ENCODE measurements around the gene ATP9A. TPM values are rescaled to one million over a fixed set of nuclear protein-coding genes. Genes with fewer than 3 reads are reported as not detected.

ATP9A gene
- total and polyA plus RNA-seq, 2 of the 8 experiments (the other 6 are each of a cell fraction or from before 2014, with no cell fraction given), result 5.0 to 6.4 TPM

DNA sequence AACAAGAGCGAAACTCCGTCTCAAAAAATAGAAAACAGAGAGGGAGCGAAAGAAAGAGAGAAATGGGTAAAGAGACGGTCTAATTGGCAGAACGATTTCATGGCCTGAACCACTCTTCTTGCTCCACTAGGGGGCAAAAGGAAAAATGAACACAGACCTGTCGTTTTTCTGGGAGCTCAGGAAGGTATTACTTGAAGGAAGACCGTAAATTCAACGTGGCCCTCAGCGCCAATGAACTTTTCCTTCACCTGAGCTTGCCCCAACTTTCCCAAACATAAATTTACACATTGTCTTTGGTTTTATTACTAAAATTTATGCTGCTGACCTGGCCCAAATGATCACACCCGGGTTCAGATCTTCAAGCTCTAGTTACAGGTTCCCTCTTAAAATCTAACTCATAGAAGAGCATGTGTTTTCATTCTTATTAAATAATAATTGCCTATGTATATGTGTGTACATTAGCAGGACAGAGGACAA is 67.3 kb downstream of the ATP9A start:
- FAIRE-seq (peak; percentile 58), DNase-seq (ENCODE audit: low read depth in 1 of 2, low spot score in 2 of 2) (no peak)
- Histone ChIP-seq H4K91ac (replicated peaks; ENCODE audit: insufficient read length, low read length) (no peak overlapping the region), H3K9ac (replicated peaks in 1 of 4; ENCODE audit: extremely low read depth in 1 of 4, low read depth in 3 of 4, low read length in 3 of 4) (no peak overlapping the region), H3K23ac (ENCODE audit: insufficient read length) (no peak overlapping the region), H2AFZ (ENCODE audit: low read length) (no peak overlapping the region), H3K18ac (ENCODE audit: extremely low read depth, low read length) (no peak overlapping the region), H3K4ac (replicated peaks; ENCODE audit: insufficient read length, low read depth, low read length) (no peak overlapping the region), H3K4me1 (replicated peaks in 1 of 4; ENCODE audit: control insufficient read depth in 3 of 4, insufficient read depth in 4 of 4, low read length in 3 of 4) (peaks cover 11 to 29% (median 23%) of the 10 kb centered on the region in 4 experiments), H2BK20ac (ENCODE audit: low read length) (no peak overlapping the region), H4K8ac (ENCODE audit: extremely low read depth, insufficient read depth, low read length) (no peak overlapping the region), H2BK120ac (replicated peaks; ENCODE audit: low read depth, low read length) (no peak overlapping the region), H2BK5ac (ENCODE audit: low read depth, low read length) (no peak overlapping the region), H2BK15ac (ENCODE audit: low read length) (no peak overlapping the region), H3K79me1 (ENCODE audit: low read depth, low read length) (no peaks in the 10 kb centered on the region), H2AK5ac (ENCODE audit: low read depth, low read length) (no peak overlapping the region), H4K5ac (ENCODE audit: insufficient read length, low read depth, low read length) (no peak overlapping the region), H3K4me3 (ENCODE audit: extremely low read depth in 1 of 4, insufficient read depth in 2 of 4, low read depth in 3 of 4, low read length in 4 of 4) (no peak overlapping the region), H3K36me3 (ENCODE audit: control insufficient read depth in 2 of 4, insufficient read depth in 4 of 4, low read length in 3 of 4) (no peaks in the 10 kb centered on the region), H3K4me2 (ENCODE audit: insufficient read depth in 1 of 2, low read depth in 2 of 2, low read length in 2 of 2) (no peak overlapping the region), H3K27me3 (replicated peaks in 1 of 4; ENCODE audit: control insufficient read depth in 3 of 4, extremely low read depth in 1 of 4, insufficient read depth in 3 of 4, low read length in 3 of 4) (no peaks in the 10 kb centered on the region), H3K23me2 (ENCODE audit: low read depth, low read length) (no peaks in the 10 kb centered on the region), H4K20me1 (replicated peaks in 1 of 2; ENCODE audit: control insufficient read depth in 1 of 2, insufficient read depth in 2 of 2, low read length in 2 of 2) (no peaks in the 10 kb centered on the region), H3K79me2 (ENCODE audit: control insufficient read depth in 1 of 2, insufficient read depth in 2 of 2, low read length in 2 of 2) (no peaks in the 10 kb centered on the region), H3K56ac (replicated peaks; ENCODE audit: insufficient read length, low read depth, low read length) (no peak overlapping the region), H3K27ac (ENCODE audit: low read depth, low read length) (no peak overlapping the region), H2BK12ac (ENCODE audit: low read depth, low read length) (no peak overlapping the region), H3K14ac (ENCODE audit: insufficient read length) (no peak overlapping the region), H3K9me3 (ENCODE audit: insufficient read depth in 2 of 2, low read depth in 1 of 2, low read length in 1 of 2) (no peaks in the 10 kb centered on the region)
- 48% methylated on average over 10 of the region's 10 CpGs; no CpG with 5 or more reads in 1 of the 2 experiments for WGBS, 2 experiments (ENCODE audit: extremely low coverage in 1 of 2, insufficient coverage in 1 of 2, insufficient read length in 1 of 2, insufficient replicate concordance in 2 of 2, low coverage in 1 of 2, low lambda C conversion rate in 2 of 2, missing lambda C conversion rate in 1 of 2)
- CTCF ChIA-PET (ENCODE audit: partially characterized antibody), result interaction anchor here (0.6 to 2.6 kb wide), 49 partner anchors 8 to 708 kb away, joined by 3 to 16 read pairs (median 4); no protein-coding TSS in a partner anchor
- POLR2A ChIA-PET (ENCODE audit: partially characterized antibody), result interaction anchor here (0.6 to 1.3 kb wide), 4 partner anchors 11 to 83 kb away, joined by 3 to 5 read pairs (median 4); no protein-coding TSS in a partner anchor
- TF ChIP-seq ASH2L (IDR thresholded peaks at IDR 0.05; ENCODE audit: low read length) (no peak), CTCF (IDR thresholded peaks at IDR 0.05; ENCODE audit: control extremely low read depth in 1 of 3, insufficient read depth in 1 of 3, low read depth in 1 of 3, low read length in 3 of 3) (peak in 2 of 3 experiments; percentile 49 to 80; a peak in 2 of 4 replicates), RAD21 (IDR thresholded peaks at IDR 0.05 in 1 of 2, conservative IDR thresholded peaks at IDR 0.05 in 1 of 2; ENCODE audit: low read depth in 2 of 2, low read length in 2 of 2) (peak; percentile 56 to 71), EGR1 (IDR thresholded peaks at IDR 0.05; ENCODE audit: borderline replicate concordance, low read depth, low read length) (no peak), CTBP2 (IDR thresholded peaks at IDR 0.05; ENCODE audit: borderline replicate concordance, insufficient read depth, insufficient read length, low read length) (no peak)

All from H1 (cell line).